ENCODE data around the gene DUSP28.

- TF ChIP-seq CTCF (IDR thresholded peaks at IDR 0.05) (no peak), EZH2 (IDR thresholded peaks at IDR 0.05) (no peak), EZH2phosphoT487 (IDR thresholded peaks at IDR 0.05) (no peak)
Measured at GRCh38 chr2:240585101-240585500, 24.9 kb downstream of the DUSP28 start.
